SJCRH30 (cell line): Measurements from ENCODE around the gene PDZK1IP1. TPM values are rescaled to one million over a fixed set of nuclear protein-coding genes. Genes with fewer than 3 reads are reported as not detected.

Source experiments
- total RNA-seq: library from RNA; depleted of rRNA; stranded (reverse); fragments of >200 nt; shearing (Covaris generic); gene quantifications from 2 replicates; pipeline ENCODE4 v1.2.3, GENCODE V29; 2014; rRNA removed

PDZK1IP1 gene
- total RNA-seq, 1 experiment from 2014 or later = not detected

Other genes starting within 250 kb of the PDZK1IP1 start
- gene CYP4A11, start 248.6 kb downstream of the PDZK1IP1 start, total RNA-seq = not detected in 2 replicates
- not detected in 2 replicates for gene CYP4X1, start 166.4 kb downstream of the PDZK1IP1 start, total RNA-seq
- gene CYP4Z1, start 122.8 kb downstream of the PDZK1IP1 start, total RNA-seq = not detected in 2 replicates
- not detected in 2 replicates for gene CYP4A22, start 52.6 kb downstream of the PDZK1IP1 start, total RNA-seq
- 2.9 and 4.2 TPM in 2 replicates for gene TAL1, start 42.2 kb upstream of the PDZK1IP1 start, total RNA-seq
- 48.5 and 53.4 TPM in 2 replicates for gene STIL, start 124.1 kb upstream of the PDZK1IP1 start, total RNA-seq
- 127 and 144 TPM in 2 replicates for gene CMPK1, start 143.8 kb upstream of the PDZK1IP1 start, total RNA-seq
- gene FOXE3, start 226.2 kb upstream of the PDZK1IP1 start, total RNA-seq = not detected in 2 replicates
- 1.7 and 2.2 TPM in 2 replicates for gene FOXD2, start 248.0 kb upstream of the PDZK1IP1 start, total RNA-seq